Karpas-422 (cell line): Measurements from ENCODE around the gene ANKFY1. TPM values are rescaled to one million over a fixed set of nuclear protein-coding genes. Genes with fewer than 3 reads are reported as not detected.
"Not testable (repeated sequence)": the region's sequence is repeated elsewhere in the genome, so short reads cannot be mapped to it uniquely, and the experiment has no call there.

ENCODE experiments used
- DNase-seq: peaks from one replicate; pipeline ENCODE4 v3.0.0-alpha.2; 2015
- H2AFZ ChIP-seq: fragments of 200-600 bp; sonication (generic); 2 replicates; pipeline ENCODE4 v1.6.1; 2014; ENCODE audit warnings: antibody characterized with exemption, low read length, mixed read lengths
- H3K27ac ChIP-seq: fragments of 200-600 bp; sonication (generic); 2 replicates; pipeline ENCODE4 v1.5.1; 2014; ENCODE audit warnings: mild to moderate bottlenecking, low read length, moderate library complexity
- H3K27me3 ChIP-seq: fragments of 200-600 bp; sonication (generic); 2 replicates; pipeline ENCODE4 v1.6.1; 2014; ENCODE audit warnings: low read length, mixed read lengths
- H3K36me3 ChIP-seq: fragments of 200-600 bp; sonication (generic); 2 replicates; pipeline ENCODE4 v1.6.1; 2014; ENCODE audit warnings: low read length, mixed read lengths; ENCODE audit not compliant: insufficient read depth
- H3K4me1 ChIP-seq: fragments of 200-600 bp; sonication (generic); 2 replicates; pipeline ENCODE4 v1.6.1; 2014; ENCODE audit warnings: mild to moderate bottlenecking, low read length, mixed read lengths
- H3K4me2 ChIP-seq: fragments of 200-600 bp; sonication (generic); 2 replicates; pipeline ENCODE4 v1.6.1; 2014; ENCODE audit warnings: low read length, low read depth, mild to moderate bottlenecking; ENCODE audit not compliant: poor library complexity, severe bottlenecking
- H3K4me3 ChIP-seq: fragments of 200-600 bp; sonication (generic); 2 replicates; pipeline ENCODE4 v1.5.1; 2014; ENCODE audit warnings: mild to moderate bottlenecking, antibody characterized with exemption, low read length, mixed read lengths
- H3K79me2 ChIP-seq: fragments of 200-600 bp; sonication (generic); 2 replicates; pipeline ENCODE4 v1.6.1; 2014; ENCODE audit warnings: mild to moderate bottlenecking, low read length, mixed read lengths
- H3K9ac ChIP-seq: fragments of 200-600 bp; sonication (generic); 2 replicates; pipeline ENCODE4 v1.6.0; 2014; ENCODE audit warnings: low read length
- H3K9me2 ChIP-seq: fragments of 200-600 bp; sonication (generic), shearing (Covaris generic); replicated peaks from 2 replicates; pipeline ENCODE4 v1.6.0; 2014; ENCODE audit warnings: mild to moderate bottlenecking, low read length, moderate library complexity; ENCODE audit not compliant: insufficient read depth
- H3K9me3 ChIP-seq: fragments of 300-700, 200-600 bp; sonication (generic); 2 replicates; pipeline ENCODE4 v1.6.1; 2014; ENCODE audit warnings: low read length, mixed read lengths
- H4K20me1 ChIP-seq: fragments of 200-600 bp; sonication (generic); 2 replicates; pipeline ENCODE4 v1.6.1; 2014; ENCODE audit warnings: mild to moderate bottlenecking, antibody characterized with exemption, low read length, low read depth; ENCODE audit not compliant: insufficient read depth
- total RNA-seq: library from RNA; depleted of rRNA; stranded (reverse); fragments of >200 nt; shearing (Covaris generic); gene quantifications from 2 replicates; pipeline ENCODE4 v1.2.3, GENCODE V29; 2014; ENCODE audit warnings: low replicate concordance

The ANKFY1 gene
- total RNA-seq, 1 experiment from 2014 or later, result 34.4 TPM

DNA sequence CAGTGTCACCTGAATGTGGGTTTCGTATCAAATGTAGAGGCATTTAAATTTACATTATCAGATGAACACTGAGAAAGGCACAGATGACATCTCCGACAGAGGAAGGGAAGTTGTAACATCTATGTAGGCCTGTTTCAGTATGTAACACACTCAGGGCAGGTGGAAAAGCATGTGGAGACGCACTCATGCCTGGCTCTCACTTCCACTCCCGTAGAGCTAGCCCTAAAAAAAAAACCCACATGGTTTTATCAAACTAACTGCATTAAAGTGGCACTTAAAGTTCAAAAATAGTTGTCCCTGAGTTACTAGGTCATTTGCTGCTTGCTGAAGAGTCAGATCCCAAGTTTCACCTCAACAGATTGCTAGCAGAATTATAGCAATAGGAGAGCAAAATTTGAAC lies 6.1 kb upstream of the ANKFY1 start:
- H3K27me3 ChIP-seq, result no peaks in the 10 kb centered on the region
- H3K9me2 ChIP-seq, result no peaks in the 10 kb centered on the region
- H3K4me1 ChIP-seq, result peaks cover 22% of the 10 kb centered on the region
- no peaks in the 10 kb centered on the region for H4K20me1 ChIP-seq
- no peak for DNase-seq
- no peak overlapping the region for H3K9ac ChIP-seq
- no peaks in the 10 kb centered on the region for H3K9me3 ChIP-seq
- H3K79me2 ChIP-seq, result peaks cover 26% of the 10 kb centered on the region
- no peak overlapping the region for H3K4me3 ChIP-seq
- H3K36me3 ChIP-seq, result peaks cover 22% of the 10 kb centered on the region; the same call in 1 of the 2 replicates
- no peak overlapping the region for H3K27ac ChIP-seq
- no peak overlapping the region for H2AFZ ChIP-seq
- H3K4me2 ChIP-seq, result no peak overlapping the region

DNA sequence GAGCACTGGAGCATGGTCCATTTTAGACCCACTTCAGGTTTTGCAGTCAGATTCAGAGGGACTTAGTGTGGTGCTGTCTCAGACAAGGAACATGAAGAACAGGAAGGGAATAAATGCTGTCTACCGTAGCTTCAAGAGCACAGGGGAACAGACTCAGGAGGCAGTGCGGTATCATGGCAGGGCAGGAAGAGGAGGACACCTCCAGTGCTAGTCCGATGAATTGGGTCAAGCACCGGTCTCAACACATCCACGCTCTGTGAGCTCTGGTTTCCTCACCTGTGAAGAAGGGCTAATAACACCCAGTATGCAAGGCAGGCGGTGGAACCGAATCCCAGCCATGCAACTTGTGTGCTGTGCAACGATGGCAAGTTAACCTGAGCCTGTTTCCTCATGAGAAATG lies 3.6 kb upstream of the ANKFY1 start:
- DNase-seq, result no peak
- Histone ChIP-seq H3K4me2 (no peak overlapping the region), H3K79me2 (peaks cover 32% of the 10 kb centered on the region), H2AFZ (no peak overlapping the region), H3K36me3 (peaks cover 19% of the 10 kb centered on the region; the same call in 1 of the 2 replicates), H3K9me3 (no peaks in the 10 kb centered on the region), H3K27me3 (no peaks in the 10 kb centered on the region), H3K9ac (no peak overlapping the region), H3K4me1 (peaks cover 27% of the 10 kb centered on the region), H3K27ac (no peak overlapping the region), H3K4me3 (no peak overlapping the region), H3K9me2 (no peaks in the 10 kb centered on the region), H4K20me1 (peaks cover 5% of the 10 kb centered on the region; the same call in 1 of the 2 replicates)

GRCh38 chr17:4266550-4266949 lies 2.8 kb upstream of the ANKFY1 start:
- H3K4me3 ChIP-seq, result no peak overlapping the region
- no peak overlapping the region for H3K27ac ChIP-seq
- peaks cover 26% of the 10 kb centered on the region for H3K36me3 ChIP-seq
- peaks cover 4% of the 10 kb centered on the region for H3K9me3 ChIP-seq
- peaks cover 36% of the 10 kb centered on the region for H3K79me2 ChIP-seq
- H2AFZ ChIP-seq, result no peak overlapping the region
- no peaks in the 10 kb centered on the region for H3K9me2 ChIP-seq
- H4K20me1 ChIP-seq, result peaks cover 5% of the 10 kb centered on the region; the same call in 1 of the 2 replicates
- no peak overlapping the region for H3K9ac ChIP-seq
- DNase-seq, result no peak
- H3K4me1 ChIP-seq, result peaks cover 23% of the 10 kb centered on the region
- H3K27me3 ChIP-seq, result no peaks in the 10 kb centered on the region
- no peak overlapping the region for H3K4me2 ChIP-seq

DNA sequence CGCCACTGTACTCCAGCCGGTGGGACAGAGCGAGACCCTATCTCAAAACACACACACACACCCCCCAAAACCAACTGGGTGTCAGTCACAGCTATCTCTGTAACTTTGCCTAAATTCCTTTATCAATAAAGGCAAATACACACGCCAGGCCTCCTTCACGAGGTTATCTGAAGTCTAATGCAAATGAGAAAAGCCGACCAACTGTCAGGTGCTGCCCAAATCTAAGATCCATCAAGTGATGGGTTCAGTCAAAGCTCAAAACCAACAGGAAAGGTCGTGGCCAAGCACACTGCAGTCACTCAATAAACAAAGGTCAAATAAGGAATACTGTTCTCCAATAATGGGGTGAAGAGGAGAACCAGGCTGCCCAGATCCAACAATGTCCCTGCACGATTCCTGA lies 1.1 kb downstream of the ANKFY1 start:
- H3K36me3 ChIP-seq, result peaks cover 36% of the 10 kb centered on the region
- DNase-seq, result peak; percentile 58
- H3K4me2 ChIP-seq, result peak overlapping the region; percentile 89
- peaks cover 20% of the 10 kb centered on the region for H3K4me1 ChIP-seq
- no peaks in the 10 kb centered on the region for H3K9me2 ChIP-seq
- H4K20me1 ChIP-seq, result peaks cover 5% of the 10 kb centered on the region; the same call in 1 of the 2 replicates
- peaks cover 23% of the 10 kb centered on the region for H3K9me3 ChIP-seq
- no peak overlapping the region for H2AFZ ChIP-seq
- H3K79me2 ChIP-seq, result peaks cover 68% of the 10 kb centered on the region
- H3K4me3 ChIP-seq, result peak overlapping the region; percentile 96
- peak overlapping the region; percentile 60 for H3K27ac ChIP-seq
- no peaks in the 10 kb centered on the region for H3K27me3 ChIP-seq
- peak overlapping the region; percentile 87 for H3K9ac ChIP-seq

DNA sequence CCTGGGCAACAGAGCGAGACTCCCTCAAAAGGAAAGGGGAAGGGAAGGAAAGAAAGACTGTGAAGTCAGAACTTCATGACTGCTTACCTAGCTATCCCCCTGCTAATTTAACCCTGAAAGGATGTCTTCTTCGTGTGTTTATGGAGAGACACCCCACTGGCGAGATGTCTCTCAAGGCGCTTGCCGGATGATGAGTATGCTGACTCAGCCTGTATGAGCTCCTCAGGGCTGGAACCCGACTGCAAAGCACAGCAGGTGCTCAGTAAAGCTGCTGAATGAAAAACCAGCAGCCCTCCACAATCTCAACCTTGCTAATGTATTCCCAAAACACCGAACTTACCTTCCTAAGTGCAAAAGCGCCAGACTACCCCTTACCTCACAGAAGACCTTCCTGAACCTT lies 2.3 kb downstream of the ANKFY1 start:
- DNase-seq, result no peak
- peaks cover 5% of the 10 kb centered on the region; the same call in 1 of the 2 replicates for H4K20me1 ChIP-seq
- H3K79me2 ChIP-seq, result peaks cover 80% of the 10 kb centered on the region
- H3K27me3 ChIP-seq, result no peaks in the 10 kb centered on the region
- H3K27ac ChIP-seq, result no peak overlapping the region
- peaks cover 23% of the 10 kb centered on the region for H3K9me3 ChIP-seq
- peaks cover 43% of the 10 kb centered on the region for H3K36me3 ChIP-seq
- H3K9me2 ChIP-seq, result no peaks in the 10 kb centered on the region
- no peak overlapping the region for H3K9ac ChIP-seq
- H2AFZ ChIP-seq, result no peak overlapping the region
- 0 out of 2 replicates have a peak overlapping the region, but pooled peaks have one; percentile 96 for H3K4me3 ChIP-seq
- peaks cover 20% of the 10 kb centered on the region for H3K4me1 ChIP-seq
- no peak overlapping the region for H3K4me2 ChIP-seq

- H3K27ac ChIP-seq, result no peak overlapping the region
- peaks cover 97% of the 10 kb centered on the region for H3K79me2 ChIP-seq
- H3K36me3 ChIP-seq, result peaks cover 43% of the 10 kb centered on the region
- no peak overlapping the region for H3K4me3 ChIP-seq
- no peak for DNase-seq
- H3K27me3 ChIP-seq, result no peaks in the 10 kb centered on the region
- H3K9me2 ChIP-seq, result no peaks in the 10 kb centered on the region
- H3K4me2 ChIP-seq, result no peak overlapping the region
- H4K20me1 ChIP-seq, result peaks cover 5% of the 10 kb centered on the region; the same call in 1 of the 2 replicates
- peaks cover 23% of the 10 kb centered on the region for H3K9me3 ChIP-seq
- H3K4me1 ChIP-seq, result peaks cover 9% of the 10 kb centered on the region
- H2AFZ ChIP-seq, result no peak overlapping the region
- H3K9ac ChIP-seq, result no peak overlapping the region
These were observed 4.9 kb downstream of the ANKFY1 start for GRCh38 chr17:4258867-4259266.

DNA sequence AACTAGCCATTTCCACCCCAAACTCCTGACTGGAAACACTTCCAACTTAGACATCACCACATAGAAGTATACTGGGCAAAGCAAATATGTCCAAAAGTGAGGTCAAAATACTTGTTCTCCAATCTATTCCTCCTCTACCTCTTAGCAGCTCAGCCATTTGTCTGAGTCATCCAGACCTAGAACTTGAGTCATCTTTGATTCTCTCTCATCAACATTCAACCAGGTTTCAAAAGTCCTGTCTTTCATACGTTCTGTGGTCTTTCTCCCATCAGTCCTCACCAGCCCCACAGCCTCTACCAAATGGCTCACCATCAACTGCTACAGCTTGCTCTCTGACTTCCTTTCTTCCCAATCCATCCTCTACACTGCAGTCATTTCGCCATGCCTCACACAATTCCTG lies 6.8 kb downstream of the ANKFY1 start:
- Histone ChIP-seq H3K79me2 (peaks cover 98% of the 10 kb centered on the region), H3K27ac (no peak overlapping the region), H4K20me1 (peaks cover 6% of the 10 kb centered on the region; the same call in 1 of the 2 replicates), H2AFZ (no peak overlapping the region), H3K36me3 (peaks cover 40% of the 10 kb centered on the region), H3K27me3 (no peaks in the 10 kb centered on the region), H3K4me1 (no peaks in the 10 kb centered on the region), H3K4me3 (no peak overlapping the region), H3K9me2 (no peaks in the 10 kb centered on the region), H3K4me2 (no peak overlapping the region), H3K9ac (no peak overlapping the region), H3K9me3 (peaks cover 23% of the 10 kb centered on the region)
- no peak for DNase-seq

DNA sequence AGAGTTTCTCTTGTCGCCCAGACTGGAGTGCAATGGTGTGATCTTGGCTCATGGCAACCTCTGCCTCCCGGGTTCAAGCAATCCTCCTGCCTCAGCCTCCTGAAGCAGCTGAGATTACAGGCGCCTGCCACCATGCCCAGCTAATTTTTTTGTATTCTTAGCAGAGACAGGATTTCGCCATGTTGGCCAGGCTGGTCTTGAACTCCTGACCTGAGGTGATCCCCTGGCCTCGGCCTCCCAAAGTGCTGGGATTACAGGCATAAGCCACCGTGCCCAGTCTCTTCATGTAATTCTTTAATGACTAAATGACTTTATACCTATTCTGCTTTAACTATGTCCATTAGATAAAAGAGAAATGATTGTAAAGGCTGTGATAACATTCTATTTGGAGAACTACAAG lies 8.5 kb downstream of the ANKFY1 start:
- Histone ChIP-seq H4K20me1 (peaks cover 16% of the 10 kb centered on the region), H3K79me2 (peaks cover 98% of the 10 kb centered on the region), H3K36me3 (peaks cover 23% of the 10 kb centered on the region)
- H3K4me3 ChIP-seq, H2AFZ ChIP-seq, H3K9me2 ChIP-seq, H3K9me3 ChIP-seq, H3K4me2 ChIP-seq, H3K27me3 ChIP-seq, H3K27ac ChIP-seq, H3K4me1 ChIP-seq, H3K9ac ChIP-seq, DNase-seq: not testable (repeated sequence)
